ENCODE measurements around the gene HLA-DPA1.
"Not testable (repeated sequence)": the region's sequence is repeated elsewhere in the genome, so short reads cannot be mapped to it uniquely, and the experiment has no call there.

HLA-DPA1 gene

GRCh38 chr6:33088258-33088930 is 14.9 kb upstream of the HLA-DPA1 start:
- no peak for DNase-seq

DNA sequence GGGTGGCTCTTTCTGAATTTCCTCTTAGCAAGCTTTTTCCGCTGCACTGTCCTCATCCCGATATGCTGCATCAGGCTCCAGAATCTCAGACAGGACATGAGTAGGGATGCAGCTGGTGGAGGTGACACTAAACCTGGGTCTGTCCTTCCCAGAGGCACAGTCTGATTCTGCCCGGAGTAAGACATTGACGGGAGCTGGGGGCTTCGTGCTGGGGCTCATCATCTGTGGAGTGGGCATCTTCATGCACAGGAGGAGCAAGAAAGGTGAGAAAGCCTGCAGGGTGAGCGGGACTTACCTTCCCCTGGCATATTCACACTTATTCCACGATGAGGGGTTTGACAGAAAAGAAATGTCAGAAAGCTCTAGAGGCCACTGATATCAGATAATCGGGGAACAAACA is 12.2 kb upstream of the HLA-DPA1 start:
- DNase-seq: no peak

- DNase-seq: no peak
Observed at GRCh38 chr6:33082702-33083101, 9.3 kb upstream of the HLA-DPA1 start.

DNA sequence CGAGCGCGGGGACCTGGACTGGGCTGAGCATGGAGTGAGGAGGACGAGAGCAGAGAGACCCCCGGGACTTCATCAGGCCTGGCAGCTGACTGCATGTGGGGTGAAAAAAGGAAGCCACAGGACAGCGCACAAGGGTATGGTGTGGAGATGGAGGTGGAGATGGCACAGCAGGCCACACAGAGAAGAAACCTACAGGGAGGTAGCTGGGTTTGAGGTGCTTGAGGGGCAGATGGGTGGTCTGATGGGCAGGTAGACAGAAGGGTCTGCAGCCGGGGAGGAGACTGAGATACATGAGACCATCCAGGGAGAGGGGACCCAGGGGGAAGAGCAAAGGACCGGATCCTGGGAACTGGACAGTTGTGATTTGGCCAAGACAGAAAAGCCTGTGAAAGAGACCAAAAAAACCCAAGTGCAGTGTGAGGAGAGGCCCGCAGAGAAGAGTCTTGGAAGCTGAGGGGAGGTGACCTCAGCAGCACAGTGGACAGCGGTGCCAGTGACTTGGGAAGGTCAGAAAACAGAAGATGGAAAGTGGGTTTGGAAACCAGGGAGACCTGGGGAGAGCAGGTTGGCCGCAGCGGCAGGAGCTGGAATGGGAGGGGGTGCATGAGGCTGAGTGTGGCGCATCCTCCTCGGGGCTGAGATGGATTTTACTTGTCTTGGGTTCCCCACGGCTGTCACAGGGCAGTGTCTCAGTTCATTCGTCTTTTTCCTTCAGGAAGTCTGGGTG is 7.8 kb upstream of the HLA-DPA1 start:
- DNase-seq: no peak

DNA sequence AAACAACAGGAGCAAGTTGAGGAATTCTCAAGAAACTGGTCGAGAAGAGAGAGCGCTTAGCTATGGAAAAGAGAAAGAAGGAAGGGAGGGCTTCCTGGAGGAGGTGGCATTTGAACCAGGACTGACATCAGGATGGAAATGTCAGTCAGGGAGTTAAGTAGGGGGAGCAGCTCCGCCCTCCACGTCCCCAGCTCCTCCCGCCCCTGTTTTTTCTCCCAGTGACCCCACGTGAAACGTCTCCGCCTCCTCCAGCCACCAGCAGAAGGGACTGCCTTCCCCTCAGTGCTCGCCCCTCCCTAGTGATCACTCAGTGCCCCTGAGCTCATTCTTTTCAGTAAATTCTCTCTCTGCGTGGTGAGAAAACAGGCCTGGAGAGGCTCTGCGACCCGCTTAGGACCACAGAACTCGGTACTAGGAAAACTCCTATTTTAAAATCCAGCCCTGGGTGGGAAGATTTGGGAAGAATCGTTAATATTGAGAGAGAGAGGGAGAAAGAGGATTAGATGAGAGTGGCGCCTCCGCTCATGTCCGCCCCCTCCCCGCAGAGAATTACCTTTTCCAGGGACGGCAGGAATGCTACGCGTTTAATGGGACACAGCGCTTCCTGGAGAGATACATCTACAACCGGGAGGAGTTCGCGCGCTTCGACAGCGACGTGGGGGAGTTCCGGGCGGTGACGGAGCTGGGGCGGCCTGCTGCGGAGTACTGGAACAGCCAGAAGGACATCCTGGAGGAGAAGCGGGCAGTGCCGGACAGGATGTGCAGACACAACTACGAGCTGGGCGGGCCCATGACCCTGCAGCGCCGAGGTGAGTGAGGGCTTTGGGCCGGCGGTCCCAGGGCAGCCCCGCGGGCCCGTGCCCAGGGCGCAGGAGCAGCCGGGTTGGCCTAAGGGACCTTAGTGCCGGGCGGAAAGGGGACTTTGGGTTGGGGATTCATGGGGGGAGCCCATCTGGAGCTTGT is 7.0 kb upstream of the HLA-DPA1 start:
- DNase-seq: no peak

- no peak for DNase-seq
Observed at GRCh38 chr6:33079580-33079979, 6.1 kb upstream of the HLA-DPA1 start.

- no peak for DNase-seq
Observed at GRCh38 chr6:33078919-33079521, 5.6 kb upstream of the HLA-DPA1 start.

DNA sequence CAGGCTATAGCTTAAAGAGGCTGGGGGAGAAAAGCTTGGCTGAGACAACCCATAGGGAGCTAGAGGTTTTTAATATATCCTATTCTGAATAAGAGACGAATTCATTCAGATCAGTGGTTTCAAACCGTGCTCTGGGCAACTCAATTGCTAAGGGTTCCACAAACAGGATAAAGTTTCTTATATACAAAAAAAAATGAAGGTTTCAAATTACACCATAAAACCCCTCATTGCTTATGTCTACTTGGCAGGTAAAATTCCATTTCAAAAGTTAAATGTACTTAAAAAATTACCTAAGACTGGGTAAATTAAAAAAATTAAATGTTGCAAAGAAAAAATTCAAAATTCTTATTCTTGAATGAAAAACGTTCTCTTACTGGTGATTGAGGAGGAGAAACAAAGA is 5.0 kb upstream of the HLA-DPA1 start:
- DNase-seq: no peak

DNA sequence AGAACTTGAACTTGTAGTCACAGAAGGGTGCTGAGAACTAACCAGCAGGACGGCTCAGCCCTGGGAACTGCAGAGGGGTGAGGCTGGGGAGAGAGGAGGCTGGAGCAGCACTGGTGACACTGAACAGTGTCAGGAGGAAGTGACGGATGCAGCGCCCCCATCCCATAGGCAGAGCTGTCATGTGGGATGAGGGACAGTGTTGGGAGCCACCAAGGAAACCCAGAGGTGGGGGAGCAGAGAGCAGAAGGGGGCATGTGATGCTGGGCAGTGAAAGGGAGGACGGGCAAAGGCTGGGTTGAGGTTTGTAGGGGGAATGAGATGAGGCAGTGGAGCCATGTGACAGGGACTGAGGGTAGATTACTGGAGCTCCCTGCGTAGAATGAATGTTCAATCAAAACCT is 4.5 kb upstream of the HLA-DPA1 start:
- DNase-seq: no peak

- DNase-seq: no peak
Observed at GRCh38 chr6:33076406-33076934, 3.0 kb upstream of the HLA-DPA1 start.

DNA sequence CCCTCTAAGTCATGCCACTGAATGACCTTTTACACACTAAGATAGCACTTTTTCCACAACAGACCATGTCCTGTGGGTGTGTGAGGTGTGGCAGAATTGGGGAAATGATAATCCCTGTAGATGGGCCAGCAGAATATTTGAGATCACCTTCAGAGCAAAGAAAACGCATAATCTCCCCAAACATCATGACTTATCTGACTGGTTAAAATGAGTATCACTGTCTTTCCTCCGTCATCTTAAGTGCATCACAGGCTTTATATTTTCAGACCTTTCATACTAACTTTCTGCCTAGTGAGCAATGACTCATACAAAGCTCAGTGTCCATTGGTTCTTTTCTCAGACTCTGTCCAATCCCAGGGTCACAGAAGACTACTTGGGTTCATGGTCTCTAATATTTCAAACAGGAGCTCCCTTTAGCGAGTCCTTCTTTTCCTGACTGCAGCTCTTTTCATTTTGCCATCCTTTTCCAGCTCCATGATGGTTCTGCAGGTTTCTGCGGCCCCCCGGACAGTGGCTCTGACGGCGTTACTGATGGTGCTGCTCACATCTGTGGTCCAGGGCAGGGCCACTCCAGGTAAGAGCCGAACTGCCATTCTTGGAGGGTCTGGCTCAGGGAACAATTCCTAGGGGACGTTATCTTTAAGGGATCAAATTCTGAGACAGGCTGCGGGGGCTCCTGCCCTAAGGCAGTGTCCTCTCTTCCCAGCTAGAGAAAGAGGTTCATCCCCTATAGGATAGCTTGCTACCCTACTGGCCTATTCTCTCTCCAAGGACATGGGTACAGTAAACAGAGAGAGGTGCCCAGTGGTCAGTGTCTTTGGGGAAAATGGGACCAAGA is 2.3 kb upstream of the HLA-DPA1 start, which contains the start of gene HLA-DPB1:
Gene HLA-DPB1, plus strand, starts transcription at position 423 of the 838 bp plus-strand sequence. Its CDS starts 52 bp downstream, at position 475.
- DNase-seq: no peak

DNA sequence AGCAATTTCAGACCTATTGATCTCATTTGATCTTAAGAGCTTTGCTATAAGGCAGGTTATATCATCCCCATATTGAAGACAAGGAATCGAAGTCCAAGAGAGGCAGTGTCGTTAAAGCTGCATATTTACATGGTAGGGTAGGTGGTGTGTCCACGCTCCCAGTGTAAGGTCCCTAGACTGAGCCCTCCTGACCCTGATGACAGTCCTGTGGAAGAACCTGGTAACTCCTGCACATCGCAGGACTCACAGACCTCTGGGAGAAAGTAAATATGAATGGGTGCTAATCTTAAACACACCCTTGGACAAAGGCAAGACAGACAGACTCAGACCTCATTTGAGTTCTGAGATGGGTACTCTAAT is 1.7 kb upstream of the HLA-DPA1 start:
- DNase-seq: no peak

GRCh38 chr6:33072508-33073100 is 845 bp downstream of the HLA-DPA1 start:
- DNase-seq: no peak

GRCh38 chr6:33071569-33071968 is 1.9 kb downstream of the HLA-DPA1 start:
- DNase-seq: no peak

DNA sequence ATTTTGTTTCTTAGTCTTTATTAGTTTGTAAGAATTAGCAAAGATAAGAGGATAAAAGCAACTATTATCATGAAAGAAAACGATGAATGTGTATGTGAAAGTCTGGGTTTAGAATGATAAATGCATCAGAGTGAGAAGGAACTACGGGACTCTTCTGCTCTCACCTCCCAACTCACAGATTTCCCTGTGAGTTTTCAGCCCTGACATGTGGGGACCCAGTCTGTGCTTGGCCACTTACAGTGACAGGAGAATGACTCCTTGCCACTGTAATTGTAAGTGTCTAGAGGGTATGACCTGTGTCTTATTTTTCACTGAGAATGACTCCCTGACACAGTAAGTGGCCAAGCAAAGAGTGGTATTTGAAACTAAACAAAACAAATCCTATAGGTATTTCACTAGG is 2.5 kb downstream of the HLA-DPA1 start:
- no peak for DNase-seq

- no peak for DNase-seq
Observed at GRCh38 chr6:33069021-33069738, 4.3 kb downstream of the HLA-DPA1 start.

GRCh38 chr6:33066917-33067521 is 6.4 kb downstream of the HLA-DPA1 start:
- no peak for DNase-seq

DNA sequence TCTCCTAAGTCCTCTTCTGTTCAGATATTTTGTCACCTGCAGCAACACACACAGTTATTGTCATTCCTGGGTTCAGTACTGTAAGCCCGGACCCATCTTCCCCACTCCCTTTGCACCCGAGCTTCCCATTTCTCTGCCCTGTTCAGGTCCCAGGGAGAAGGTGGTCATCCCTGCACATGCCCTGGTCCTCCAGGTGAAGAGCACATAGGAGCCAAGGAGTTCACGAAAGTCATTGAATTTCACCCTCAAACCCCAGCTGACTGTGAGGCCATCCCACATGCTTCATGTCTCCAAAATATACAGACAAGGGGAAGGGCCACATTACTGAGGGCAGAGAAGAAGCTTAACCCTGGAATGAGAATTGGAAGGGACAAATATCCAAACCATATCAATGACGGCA is 8.1 kb downstream of the HLA-DPA1 start:
- no peak for DNase-seq

DNA sequence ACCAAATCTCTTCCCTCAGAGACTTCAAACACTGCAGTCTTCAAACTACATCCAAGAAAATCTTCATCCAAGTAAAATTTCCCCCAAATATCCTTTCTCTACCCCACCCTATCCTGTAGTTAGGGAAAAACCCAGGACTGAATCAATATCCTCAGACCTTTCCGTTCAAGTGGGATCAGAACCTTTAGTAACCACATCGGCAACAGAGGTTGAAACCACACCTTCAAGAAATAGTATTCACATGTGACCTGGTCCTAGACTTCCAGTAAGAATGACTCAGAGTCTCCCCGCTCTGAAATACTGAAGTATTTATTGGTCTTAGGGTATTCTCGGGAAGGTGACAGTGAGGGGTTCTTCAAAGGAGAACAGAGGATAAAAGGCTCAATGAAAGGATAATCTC is 8.7 kb downstream of the HLA-DPA1 start:
- no peak for DNase-seq

DNA sequence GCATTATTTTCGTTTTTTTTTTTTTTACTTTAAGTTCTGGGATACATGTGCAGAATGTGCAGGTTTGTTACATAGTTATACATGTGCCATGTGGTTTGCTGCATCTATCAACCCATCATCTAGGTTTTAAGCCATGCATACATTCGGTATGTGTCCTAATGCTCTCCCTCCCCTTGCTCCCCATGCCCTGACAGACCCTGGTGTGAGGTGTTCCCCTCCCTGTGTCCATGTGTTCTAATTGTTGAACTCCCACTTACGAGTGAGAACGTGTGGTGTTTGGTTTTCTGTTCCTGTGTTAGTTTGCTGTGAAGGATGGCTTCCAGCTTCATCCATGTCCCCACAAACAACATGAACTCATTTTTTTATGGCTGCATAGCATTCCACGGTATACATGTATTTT is 10.0 kb downstream of the HLA-DPA1 start:
- not testable (repeated sequence) for DNase-seq

Data from T1000 (cell line).